GM19240 (cell line): ENCODE data around the gene CEACAM4.
A peak's percentile ranks its signal among the peaks of the same experiment; 100 is the strongest.
"Not testable (repeated sequence)": the region's sequence is repeated elsewhere in the genome, so short reads cannot be mapped to it uniquely, and the experiment has no call there.

Source experiments
- DNase-seq: peaks from one replicate; pipeline ENCODE4 v3.0.0; 2011; ENCODE audit warnings: low spot score; ENCODE audit not compliant: insufficient read length

CEACAM4 gene

DNA sequence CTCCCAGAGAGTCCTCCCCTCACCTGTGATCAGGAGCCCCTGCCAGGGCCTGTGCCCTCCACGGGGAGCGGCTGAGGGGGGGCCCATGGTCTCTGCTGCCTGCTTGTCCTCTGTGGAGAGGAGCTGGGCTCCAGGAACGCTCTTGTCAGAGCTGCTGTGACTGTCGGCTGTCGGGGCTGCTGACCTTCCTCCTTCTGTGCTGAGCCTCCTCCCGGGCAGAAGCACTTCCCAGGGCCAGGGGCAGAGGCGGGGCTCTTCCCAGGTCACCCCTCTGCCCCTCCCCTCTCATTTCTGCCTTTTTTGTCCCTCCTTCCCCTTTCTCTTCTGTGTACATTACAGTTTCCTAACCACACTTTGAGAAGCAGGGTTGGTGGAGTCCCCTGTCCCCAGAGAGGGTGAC is at the start of gene CEACAM4:
TSS of gene CEACAM4 (minus strand) at position 198 of the 400 bp plus-strand sequence. CDS start at position 87, 111 bp downstream.
- no peak for DNase-seq

GRCh38 chr19:41671486-41671885 is 44.6 kb upstream of the CEACAM4 start:
- no peak for DNase-seq

DNA sequence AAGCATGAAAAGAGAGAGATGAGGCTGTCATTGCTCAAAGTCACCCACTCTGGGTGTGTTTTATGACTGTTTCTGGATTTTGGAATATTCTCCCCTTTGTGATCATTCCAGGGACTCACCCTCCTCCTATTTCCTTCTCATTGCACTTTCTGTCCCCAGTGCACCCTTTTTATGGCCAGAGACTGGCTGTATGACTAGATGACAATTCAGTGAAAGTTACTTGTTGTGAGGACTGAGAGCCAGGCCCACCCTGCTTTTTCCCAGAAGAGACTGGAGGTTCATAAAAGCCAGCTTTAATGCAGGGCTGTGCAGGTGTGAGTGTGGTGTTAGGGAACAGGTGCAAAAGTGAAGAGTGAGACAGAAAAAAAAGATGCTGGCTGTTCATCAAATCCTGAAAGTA is 43.9 kb upstream of the CEACAM4 start:
- DNase-seq: no peak

- no peak for DNase-seq
Measured at GRCh38 chr19:41668315-41668714, 41.4 kb upstream of the CEACAM4 start.

GRCh38 chr19:41666075-41666474 is 39.2 kb upstream of the CEACAM4 start:
- DNase-seq: no peak

DNA sequence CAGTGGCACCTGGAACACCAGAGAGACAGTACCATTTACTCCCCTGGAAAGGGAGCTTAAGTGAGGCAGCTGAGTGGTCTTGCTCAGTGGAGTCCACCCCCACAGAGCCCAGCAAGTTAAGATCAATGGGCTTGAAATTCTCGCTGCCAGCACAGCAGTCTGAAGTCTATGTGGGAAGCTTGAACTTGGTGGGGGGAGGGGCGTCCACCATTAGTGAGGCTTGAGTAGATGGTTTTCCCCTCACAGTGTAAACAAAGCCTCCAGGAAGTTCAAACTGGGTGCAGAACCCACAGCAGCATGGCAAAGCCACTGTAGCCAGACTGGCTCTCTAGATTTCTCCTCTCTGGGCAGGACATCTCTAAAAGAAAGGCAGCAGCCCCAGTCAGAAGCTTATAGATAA is 30.3 kb upstream of the CEACAM4 start:
- no peak for DNase-seq

DNA sequence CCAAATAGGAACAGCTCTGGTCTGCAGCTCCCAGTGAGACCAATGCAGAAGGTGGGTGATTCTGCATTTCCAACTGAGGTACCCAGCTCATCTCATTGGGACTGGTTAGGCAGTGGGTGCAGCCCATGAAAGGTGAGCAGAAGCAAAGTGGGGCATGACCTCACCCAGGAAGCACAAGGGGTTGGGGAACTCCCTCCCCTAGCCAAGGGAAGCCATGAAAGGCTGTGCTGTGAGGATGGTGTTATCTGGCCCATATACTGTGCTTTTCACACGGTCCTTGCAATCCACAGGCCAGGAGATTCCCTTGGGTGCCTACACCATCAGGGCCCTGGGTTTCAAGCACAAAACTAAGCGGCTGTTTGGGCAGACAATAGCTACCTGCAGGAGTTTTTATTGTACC is 29.9 kb upstream of the CEACAM4 start:
- not testable (repeated sequence) for DNase-seq

- no peak for DNase-seq
Measured at GRCh38 chr19:41652250-41652649, 25.4 kb upstream of the CEACAM4 start.

DNA sequence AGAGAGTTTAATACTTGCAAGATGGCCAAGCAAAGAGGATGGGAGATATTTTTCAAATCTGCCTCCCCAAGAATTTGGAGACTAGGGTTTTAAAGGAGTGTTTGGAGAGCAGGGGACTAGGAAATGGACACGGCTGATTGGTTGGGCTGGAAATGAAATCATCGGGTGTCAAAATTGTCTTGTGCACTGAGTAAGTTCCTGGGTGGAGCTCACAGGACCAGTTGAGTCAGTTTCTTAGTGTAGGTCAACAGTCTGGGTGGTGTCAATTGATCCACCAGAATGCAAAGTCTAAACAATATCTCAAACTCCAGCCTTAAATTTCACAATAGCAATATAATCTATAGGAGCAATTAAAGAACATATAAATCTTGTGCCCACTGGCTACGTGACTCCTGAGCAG is 23.0 kb upstream of the CEACAM4 start:
- DNase-seq: no peak

- DNase-seq: no peak
Measured at GRCh38 chr19:41646589-41647204, 19.8 kb upstream of the CEACAM4 start.

- DNase-seq: peak; percentile 77
Measured at GRCh38 chr19:41641879-41642485, 15.1 kb upstream of the CEACAM4 start.

DNA sequence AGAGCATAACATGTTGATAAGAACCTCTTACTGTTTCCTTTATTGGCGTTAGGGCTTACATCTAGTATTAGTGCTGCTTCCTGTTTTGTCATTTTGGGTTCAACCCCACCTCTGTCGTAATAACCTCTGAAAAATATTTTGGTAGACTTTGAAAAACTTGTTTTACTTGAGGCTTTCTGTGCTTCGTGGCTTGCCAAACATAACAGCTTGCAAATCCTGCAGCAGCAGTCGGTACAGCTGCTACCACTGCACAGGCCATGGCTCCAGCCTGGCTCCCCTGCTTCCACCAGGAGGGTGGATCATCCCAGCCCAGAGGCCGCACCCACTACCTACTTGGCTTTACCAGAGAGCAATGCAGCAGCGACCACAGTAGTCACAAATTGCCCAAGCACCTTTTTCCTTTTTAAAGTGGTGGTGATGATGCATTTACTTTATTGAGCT is 11.8 kb upstream of the CEACAM4 start:
- no peak for DNase-seq

DNA sequence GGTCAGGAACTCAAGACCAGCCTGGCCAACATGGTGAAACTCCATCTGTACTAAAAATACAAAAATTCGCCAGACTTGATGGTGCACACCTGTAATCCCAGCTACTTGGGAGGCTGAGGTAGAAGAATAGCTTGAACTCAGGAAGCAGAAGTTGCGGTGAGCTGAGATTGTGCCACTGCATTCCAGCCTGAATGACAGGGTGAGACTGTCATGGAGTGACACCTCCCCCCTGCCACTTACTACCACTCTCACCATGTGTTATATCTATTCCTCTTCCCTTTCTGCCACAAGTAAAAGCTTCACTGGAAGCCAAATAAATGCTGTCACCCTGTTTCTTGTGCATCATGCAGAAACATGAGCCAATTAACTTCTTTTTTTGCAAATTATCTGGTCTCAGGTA is 10.6 kb upstream of the CEACAM4 start:
- DNase-seq: no peak

- no peak for DNase-seq
Measured at GRCh38 chr19:41627966-41628675, 1.2 kb upstream of the CEACAM4 start.

- no peak for DNase-seq
Measured at GRCh38 chr19:41626278-41626677, 596 bp downstream of the CEACAM4 start.

DNA sequence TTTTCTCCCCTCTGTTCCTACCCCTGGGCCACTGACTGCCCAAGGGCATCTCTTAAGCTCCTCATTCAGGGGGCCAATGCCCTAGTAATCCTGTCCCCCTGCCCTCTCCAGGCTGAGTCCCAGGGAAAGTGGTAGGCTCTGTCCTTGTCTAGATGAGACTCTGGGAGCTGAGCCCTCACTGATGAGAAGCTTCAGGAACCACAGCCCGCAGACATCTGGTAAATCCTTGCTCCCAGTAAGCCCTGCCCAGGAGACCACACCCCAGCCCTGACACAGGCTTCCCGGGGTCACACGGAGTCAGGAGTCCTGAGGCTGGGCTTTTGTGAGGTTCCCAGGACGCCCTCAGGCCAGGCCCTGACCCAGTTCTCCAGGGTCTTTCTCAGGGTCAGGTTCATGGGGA is 1.9 kb downstream of the CEACAM4 start:
- DNase-seq: no peak

- no peak for DNase-seq
Measured at GRCh38 chr19:41624515-41624914, 2.4 kb downstream of the CEACAM4 start.

DNA sequence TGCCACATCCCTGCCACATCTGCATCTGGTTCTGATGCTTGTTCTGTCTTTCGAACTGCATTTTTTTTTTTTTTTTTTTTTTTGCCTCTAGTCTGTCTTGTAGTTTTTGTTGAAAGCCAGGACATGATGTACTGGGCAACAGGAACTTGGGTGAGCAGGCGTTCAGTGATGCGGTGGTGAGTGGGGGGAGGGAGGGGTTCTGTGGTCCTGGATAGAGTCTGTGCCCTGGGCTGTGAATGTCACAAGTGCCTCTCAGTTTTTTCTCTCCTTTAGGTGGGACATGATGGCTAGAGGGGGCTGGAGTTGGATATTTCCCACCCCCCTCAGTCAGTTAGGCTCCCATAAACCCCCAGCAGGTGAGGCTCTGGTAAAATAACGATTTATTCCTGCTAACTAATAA is 3.5 kb downstream of the CEACAM4 start:
- DNase-seq: no peak

DNA sequence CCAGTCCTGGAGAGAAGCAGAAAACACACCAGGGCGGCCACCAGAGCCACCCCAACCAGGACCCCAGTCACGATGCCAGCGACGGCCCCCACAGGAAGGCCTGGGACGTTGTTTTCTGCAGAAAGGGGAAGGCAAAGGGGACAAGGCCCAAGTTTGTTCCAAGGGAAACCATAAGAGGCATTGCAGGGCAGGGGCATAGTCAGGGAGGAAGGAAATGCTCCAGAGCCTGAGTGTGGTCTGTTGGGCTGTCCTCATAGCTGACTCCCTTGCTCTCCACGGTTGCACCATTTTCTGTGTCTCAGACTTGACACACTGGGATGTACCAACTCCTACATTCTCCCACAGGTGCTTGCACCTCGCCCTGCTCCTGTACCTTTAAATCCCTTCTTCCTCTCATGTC is 5.2 kb downstream of the CEACAM4 start:
- no peak for DNase-seq

DNA sequence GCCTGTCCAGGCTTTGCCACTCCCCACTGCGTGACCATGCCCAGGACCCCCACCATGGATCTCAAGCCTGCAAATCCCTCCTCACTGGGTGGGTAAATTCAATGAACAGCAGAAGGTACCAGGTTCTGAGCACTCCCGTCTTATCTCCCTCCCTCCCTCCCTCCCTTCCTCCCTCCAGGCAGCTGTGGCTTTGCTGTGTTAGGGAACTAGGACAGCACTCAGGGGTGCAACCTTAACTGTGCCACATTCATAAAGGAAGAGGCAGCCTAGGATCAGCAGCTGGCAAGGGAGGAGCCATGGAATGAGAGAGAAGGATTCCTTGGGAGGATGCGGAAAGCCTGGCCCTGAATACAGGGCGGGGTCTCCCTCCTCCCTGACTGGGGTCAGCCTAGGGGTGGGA is 5.6 kb downstream of the CEACAM4 start:
- no peak for DNase-seq

- no peak for DNase-seq
Measured at GRCh38 chr19:41620171-41620570, 6.7 kb downstream of the CEACAM4 start.

DNA sequence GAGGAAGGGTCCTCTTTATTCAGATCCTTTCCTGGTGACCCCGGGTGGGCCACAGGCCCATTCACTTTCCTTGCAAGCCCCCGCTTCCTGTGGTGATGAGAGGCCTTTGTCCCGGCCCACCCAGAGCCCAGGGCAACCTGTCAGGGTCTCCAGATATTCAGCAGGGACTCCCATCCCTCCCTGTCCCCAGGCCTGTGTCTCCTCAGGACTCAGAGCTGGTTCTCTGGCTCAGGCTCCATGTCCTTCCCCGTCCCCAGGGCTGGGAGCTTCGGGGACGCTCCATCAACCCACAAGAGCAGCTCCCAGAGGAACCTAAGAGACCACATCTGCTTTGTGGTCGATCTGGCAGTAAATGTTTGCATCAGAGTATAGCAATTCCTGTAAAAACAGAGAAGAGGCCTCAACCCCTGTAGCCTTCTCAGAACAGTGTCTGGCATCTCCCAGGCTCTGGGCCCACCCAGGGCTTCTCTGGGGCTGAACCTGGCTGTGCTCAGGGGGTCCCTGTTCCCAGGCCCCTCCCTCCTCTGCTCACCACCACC is 7.8 kb downstream of the CEACAM4 start:
- no peak for DNase-seq
